Hepatocyte (in vitro differentiated cells): Measurements from ENCODE around the gene CORIN.

ENCODE experiments used
- EZH2 ChIP-seq: fragments of 200-600 bp; sonication (generic); IDR thresholded peaks from 2 replicates; pipeline ENCODE4 v1.6.1; 2016; ENCODE audit warnings: antibody characterized with exemption, mild to moderate bottlenecking, borderline replicate concordance
- EZH2phosphoT487 ChIP-seq: fragments of 200-600 bp; sonication (generic); IDR thresholded peaks from one replicate; pipeline ENCODE4 v1.6.1; 2018; ENCODE audit warnings: antibody characterized with exemption, mild to moderate bottlenecking, low read depth, moderate library complexity; ENCODE audit not compliant: unreplicated experiment, severe bottlenecking
- TF ChIP-seq, protein P1 (sequence below): fragments of 200-600 bp; sonication (generic); IDR thresholded peaks from 2 replicates; pipeline ENCODE4 v1.5.1; 2016; ENCODE audit warnings: antibody characterized with exemption, mild to moderate bottlenecking; ENCODE audit not compliant: poor library complexity

DNA sequence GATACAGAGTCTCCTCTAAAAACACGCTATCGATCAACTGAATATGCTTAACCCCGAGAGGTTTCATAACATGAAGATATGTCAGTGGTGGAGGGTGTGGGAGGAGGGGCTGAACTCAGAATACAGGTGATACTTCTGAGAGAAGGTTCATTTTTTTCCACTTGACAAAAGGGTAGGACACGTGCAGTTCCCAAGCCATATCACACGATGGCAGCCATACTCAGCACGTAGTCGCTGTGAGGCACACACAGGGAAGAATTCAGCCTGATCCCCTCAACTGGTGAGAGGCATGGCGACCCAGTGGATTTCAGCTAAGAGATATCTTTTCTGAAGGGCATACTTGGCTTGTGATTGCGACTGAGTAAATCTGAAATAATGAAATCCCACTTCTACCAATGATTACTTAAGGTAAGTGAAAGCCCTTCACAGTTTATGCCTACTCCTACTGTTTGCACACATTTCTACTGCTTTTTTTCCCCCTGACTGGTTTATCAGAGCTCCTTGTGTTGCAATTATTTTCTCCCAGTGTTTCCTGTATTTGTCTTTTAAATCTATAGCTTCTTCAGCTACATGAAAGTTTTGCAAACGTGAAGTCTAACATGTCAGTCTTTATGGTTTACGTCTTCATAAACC lies 133.1 kb downstream of the CORIN start:
- TF ChIP-seq, protein P1, sequence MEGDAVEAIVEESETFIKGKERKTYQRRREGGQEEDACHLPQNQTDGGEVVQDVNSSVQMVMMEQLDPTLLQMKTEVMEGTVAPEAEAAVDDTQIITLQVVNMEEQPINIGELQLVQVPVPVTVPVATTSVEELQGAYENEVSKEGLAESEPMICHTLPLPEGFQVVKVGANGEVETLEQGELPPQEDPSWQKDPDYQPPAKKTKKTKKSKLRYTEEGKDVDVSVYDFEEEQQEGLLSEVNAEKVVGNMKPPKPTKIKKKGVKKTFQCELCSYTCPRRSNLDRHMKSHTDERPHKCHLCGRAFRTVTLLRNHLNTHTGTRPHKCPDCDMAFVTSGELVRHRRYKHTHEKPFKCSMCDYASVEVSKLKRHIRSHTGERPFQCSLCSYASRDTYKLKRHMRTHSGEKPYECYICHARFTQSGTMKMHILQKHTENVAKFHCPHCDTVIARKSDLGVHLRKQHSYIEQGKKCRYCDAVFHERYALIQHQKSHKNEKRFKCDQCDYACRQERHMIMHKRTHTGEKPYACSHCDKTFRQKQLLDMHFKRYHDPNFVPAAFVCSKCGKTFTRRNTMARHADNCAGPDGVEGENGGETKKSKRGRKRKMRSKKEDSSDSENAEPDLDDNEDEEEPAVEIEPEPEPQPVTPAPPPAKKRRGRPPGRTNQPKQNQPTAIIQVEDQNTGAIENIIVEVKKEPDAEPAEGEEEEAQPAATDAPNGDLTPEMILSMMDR = peak; percentile 57
- no peak for TF ChIP-seq EZH2phosphoT487
- no peak for TF ChIP-seq EZH2
